Measurements from ENCODE around the gene GRB10. TPM values are rescaled to one million over a fixed set of nuclear protein-coding genes. Genes with fewer than 3 reads are reported as not detected.

GRB10 gene
- total RNA-seq, 4 donors from 2014 or later = 54.0 to 69.1 (median 61.6) TPM

- Histone ChIP-seq H3K4me3 (no peak overlapping the region), H3K27ac (replicated peaks in 1 of 4) (no peak overlapping the region), H3K27me3 (no peaks in the 10 kb centered on the region), H3K9me3 (no peaks in the 10 kb centered on the region), H3K36me3 (peaks cover 0 to 42% (median 21%) of the 10 kb centered on the region in 4 donors), H3K4me1 (peaks cover 5 to 17% (median 11%) of the 10 kb centered on the region in 4 donors)
- TF ChIP-seq EP300 (IDR thresholded peaks at IDR 0.05) (no peak), CTCF (IDR thresholded peaks at IDR 0.05) (no peak), POLR2A (IDR thresholded peaks at IDR 0.05; ENCODE audit: low read depth) (no peak), POLR2AphosphoS5 (IDR thresholded peaks at IDR 0.05) (no peak)
- 57% methylated on average over 3 of the region's 3 CpGs for WGBS
- intact Hi-C loops (cut with DNase I) = no loop called here
- DNase-seq (ENCODE audit: extremely low spot score) = no peak
These were observed 32.8 kb downstream of the GRB10 start for GRCh38 chr7:50749896-50750295.

DNA sequence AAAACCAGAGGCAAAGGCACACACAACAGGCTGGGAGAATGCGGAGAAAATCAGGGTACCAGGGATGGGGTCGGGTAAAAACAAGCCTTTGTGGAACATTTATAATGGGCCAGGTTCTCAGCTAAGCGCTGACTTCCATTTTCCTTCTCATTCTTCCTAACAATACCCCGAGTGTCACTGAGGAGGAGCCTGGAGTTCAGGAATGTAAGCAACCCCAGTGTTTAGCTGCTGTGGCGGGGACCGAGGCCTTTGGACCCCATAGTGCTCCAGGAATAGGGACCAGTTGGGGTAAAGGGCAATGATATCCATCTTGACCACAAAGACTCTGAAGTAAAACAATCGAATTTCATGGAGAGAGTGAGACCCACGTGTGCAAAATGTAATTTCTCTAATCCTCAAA, 34.2 kb downstream of the GRB10 start:
- intact Hi-C loops (cut with DNase I) = no loop called here
- TF ChIP-seq POLR2AphosphoS5 (IDR thresholded peaks at IDR 0.05) (no peak), POLR2A (IDR thresholded peaks at IDR 0.05; ENCODE audit: low read depth) (no peak), EP300 (IDR thresholded peaks at IDR 0.05) (no peak), CTCF (IDR thresholded peaks at IDR 0.05) (no peak)

GRCh38 chr7:50745835-50746234, 36.9 kb downstream of the GRB10 start:
- WGBS = 72% methylated on average over 2 of the region's 2 CpGs
- peaks cover 0 to 36% (median 17%) of the 10 kb centered on the region in 4 donors for H3K36me3 ChIP-seq
- H3K9me3 ChIP-seq = no peaks in the 10 kb centered on the region
- no peak overlapping the region for H3K4me3 ChIP-seq
- TF ChIP-seq CTCF (IDR thresholded peaks at IDR 0.05) (no peak), EP300 (IDR thresholded peaks at IDR 0.05) (no peak), POLR2AphosphoS5 (IDR thresholded peaks at IDR 0.05) (no peak), POLR2A (IDR thresholded peaks at IDR 0.05; ENCODE audit: low read depth) (no peak)
- H3K27ac ChIP-seq (replicated peaks in 1 of 4) = no peak overlapping the region
- no peaks in the 10 kb centered on the region for H3K27me3 ChIP-seq
- peaks cover 0 to 13% (median 5%) of the 10 kb centered on the region in 4 donors for H3K4me1 ChIP-seq
- DNase-seq (ENCODE audit: extremely low spot score) = no peak
- intact Hi-C loops (cut with DNase I) = no loop called here

More for the DNA sequence above, 34.2 kb downstream of the GRB10 start:
- Histone ChIP-seq H3K4me1 (peaks cover 0 to 13% (median 3%) of the 10 kb centered on the region in 4 donors), H3K27ac (replicated peaks in 1 of 4) (no peak overlapping the region), H3K4me3 (no peak overlapping the region), H3K9me3 (no peaks in the 10 kb centered on the region), H3K27me3 (no peaks in the 10 kb centered on the region), H3K36me3 (peaks cover 0 to 37% (median 23%) of the 10 kb centered on the region in 4 donors)
- no peak for DNase-seq (ENCODE audit: extremely low spot score)
- 91% methylated on average over 8 of the region's 8 CpGs for WGBS

DNA sequence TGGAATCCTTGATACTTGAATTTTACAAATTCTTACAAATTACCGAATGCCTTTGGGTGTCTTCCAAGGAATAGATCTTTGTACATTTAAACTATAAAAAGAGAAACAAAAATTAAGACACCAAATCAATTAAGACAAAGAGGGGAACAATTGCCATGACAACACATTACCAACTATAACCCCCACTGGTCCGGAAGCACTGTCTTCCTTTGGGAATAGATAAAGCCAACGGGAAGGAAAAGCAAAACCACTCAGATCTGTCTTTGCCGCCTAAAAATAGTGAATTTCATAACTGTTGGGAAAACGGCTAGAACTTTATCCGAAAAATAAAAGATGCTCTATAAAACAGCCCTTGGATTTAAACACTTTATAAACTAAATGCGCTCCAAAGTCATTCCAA, 37.4 kb downstream of the GRB10 start:
- intact Hi-C loops (cut with DNase I) = no loop called here
- 82% methylated on average over 7 of the region's 7 CpGs for WGBS

More for the DNA sequence above, 37.4 kb downstream of the GRB10 start:
- Histone ChIP-seq H3K4me1 (peaks cover 0 to 13% (median 6%) of the 10 kb centered on the region in 4 donors), H3K27ac (replicated peaks in 1 of 4) (no peak overlapping the region), H3K4me3 (no peak overlapping the region), H3K36me3 (peaks cover 0 to 31% (median 17%) of the 10 kb centered on the region in 4 donors), H3K9me3 (no peaks in the 10 kb centered on the region), H3K27me3 (no peaks in the 10 kb centered on the region)
- DNase-seq (ENCODE audit: extremely low spot score) = no peak
- TF ChIP-seq CTCF (IDR thresholded peaks at IDR 0.05) (no peak), POLR2AphosphoS5 (IDR thresholded peaks at IDR 0.05) (no peak), EP300 (IDR thresholded peaks at IDR 0.05) (no peak), POLR2A (IDR thresholded peaks at IDR 0.05; ENCODE audit: low read depth) (no peak)
